ENCODE results near the gene LGR5. TPM values are rescaled to one million over a fixed set of nuclear protein-coding genes. Genes with fewer than 3 reads are reported as not detected.

Gene LGR5
- total and polyA plus RNA-seq, 2 of the 4 experiments (the other 2 are of a cell fraction) = not detected

DNA sequence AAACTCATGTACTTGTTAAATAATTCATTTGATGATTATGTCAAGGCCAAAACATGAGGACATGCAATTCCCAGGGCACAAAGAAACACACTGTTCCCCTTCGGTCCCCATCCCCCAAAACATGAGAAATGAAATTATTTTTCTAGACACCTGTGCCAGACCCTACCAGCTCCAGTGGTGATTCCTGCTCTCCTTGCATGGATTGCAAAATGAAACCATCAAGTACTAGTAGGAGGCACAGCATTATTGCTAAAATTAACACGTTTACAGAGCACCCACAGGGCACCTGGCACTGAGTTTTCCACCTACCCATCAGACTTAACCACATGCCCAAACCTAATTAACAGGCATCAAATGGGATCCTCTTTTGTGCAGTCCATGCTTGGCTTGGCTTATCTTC is 147.4 kb downstream of the LGR5 start:
- Histone ChIP-seq H3K9me3 (ENCODE audit: control insufficient read depth, insufficient read depth, low read length) (no peaks in the 10 kb centered on the region), H2BK120ac (ENCODE audit: low read depth, low read length) (no peak overlapping the region), H3K4ac (ENCODE audit: low read depth, low read length) (no peak overlapping the region), H3K9ac (ENCODE audit: low read depth, low read length) (no peak overlapping the region), H2AK5ac (ENCODE audit: low read depth, low read length) (no peak overlapping the region), H4K91ac (ENCODE audit: insufficient read depth, low read depth, low read length) (no peak overlapping the region), H3K9me1 (ENCODE audit: insufficient read depth, low read length) (no peaks in the 10 kb centered on the region), H3K18ac (ENCODE audit: low read depth, low read length) (no peak overlapping the region), H3K27ac (ENCODE audit: insufficient read depth, low read length) (no peak overlapping the region), H3K56ac (ENCODE audit: extremely low read depth, insufficient read depth, low read length) (no peak overlapping the region), H3K79me1 (ENCODE audit: low read depth in 1 of 2, low read length in 2 of 2) (no peaks in the 10 kb centered on the region), H3K4me1 (ENCODE audit: control insufficient read depth, insufficient read depth, low read length) (no peaks in the 10 kb centered on the region), H4K5ac (ENCODE audit: low read depth, low read length) (no peak overlapping the region), H2BK20ac (ENCODE audit: low read depth, low read length) (no peak overlapping the region), H3K14ac (replicated peaks; ENCODE audit: low read depth, low read length) (no peak overlapping the region), H3K36me3 (ENCODE audit: control insufficient read depth, insufficient read depth, low read length) (no peaks in the 10 kb centered on the region), H3K23ac (ENCODE audit: low read depth, low read length) (no peak overlapping the region), H2AK9ac (replicated peaks; ENCODE audit: low read depth, low read length, poor library complexity) (no peak overlapping the region), H3K4me3 (ENCODE audit: insufficient read depth, low read depth, low read length) (no peak overlapping the region), H3K27me3 (ENCODE audit: control insufficient read depth, insufficient read depth, low read length) (peaks cover 12% of the 10 kb centered on the region), H4K8ac (ENCODE audit: low read depth in 2 of 2, low read length in 2 of 2) (no peak overlapping the region), H4K20me1 (ENCODE audit: insufficient read depth, low read length) (no peaks in the 10 kb centered on the region), H3K4me2 (ENCODE audit: low read depth, low read length) (no peak overlapping the region), H2BK5ac (ENCODE audit: low read depth, low read length, poor library complexity, severe bottlenecking) (no peak overlapping the region), H2BK15ac (ENCODE audit: low read depth, low read length) (no peak overlapping the region), H2AFZ (replicated peaks; ENCODE audit: low read length, poor library complexity) (no peak overlapping the region)
- CTCF ChIA-PET = interaction anchor here (1.0 kb wide), 1 partner anchor 11 kb away, joined by 3 read pairs; no protein-coding TSS in a partner anchor
- TF ChIP-seq FOS (IDR thresholded peaks at IDR 0.05; ENCODE audit: low read depth, low read length) (no peak), POLR2A (IDR thresholded peaks at IDR 0.05; ENCODE audit: low read depth, low read length) (no peak)
- TF ChIP-seq, protein P1, sequence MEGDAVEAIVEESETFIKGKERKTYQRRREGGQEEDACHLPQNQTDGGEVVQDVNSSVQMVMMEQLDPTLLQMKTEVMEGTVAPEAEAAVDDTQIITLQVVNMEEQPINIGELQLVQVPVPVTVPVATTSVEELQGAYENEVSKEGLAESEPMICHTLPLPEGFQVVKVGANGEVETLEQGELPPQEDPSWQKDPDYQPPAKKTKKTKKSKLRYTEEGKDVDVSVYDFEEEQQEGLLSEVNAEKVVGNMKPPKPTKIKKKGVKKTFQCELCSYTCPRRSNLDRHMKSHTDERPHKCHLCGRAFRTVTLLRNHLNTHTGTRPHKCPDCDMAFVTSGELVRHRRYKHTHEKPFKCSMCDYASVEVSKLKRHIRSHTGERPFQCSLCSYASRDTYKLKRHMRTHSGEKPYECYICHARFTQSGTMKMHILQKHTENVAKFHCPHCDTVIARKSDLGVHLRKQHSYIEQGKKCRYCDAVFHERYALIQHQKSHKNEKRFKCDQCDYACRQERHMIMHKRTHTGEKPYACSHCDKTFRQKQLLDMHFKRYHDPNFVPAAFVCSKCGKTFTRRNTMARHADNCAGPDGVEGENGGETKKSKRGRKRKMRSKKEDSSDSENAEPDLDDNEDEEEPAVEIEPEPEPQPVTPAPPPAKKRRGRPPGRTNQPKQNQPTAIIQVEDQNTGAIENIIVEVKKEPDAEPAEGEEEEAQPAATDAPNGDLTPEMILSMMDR (conservative IDR thresholded peaks at IDR 0.05; ENCODE audit: low read depth, low read length) = no peak
- TF ChIP-seq, protein P2, sequence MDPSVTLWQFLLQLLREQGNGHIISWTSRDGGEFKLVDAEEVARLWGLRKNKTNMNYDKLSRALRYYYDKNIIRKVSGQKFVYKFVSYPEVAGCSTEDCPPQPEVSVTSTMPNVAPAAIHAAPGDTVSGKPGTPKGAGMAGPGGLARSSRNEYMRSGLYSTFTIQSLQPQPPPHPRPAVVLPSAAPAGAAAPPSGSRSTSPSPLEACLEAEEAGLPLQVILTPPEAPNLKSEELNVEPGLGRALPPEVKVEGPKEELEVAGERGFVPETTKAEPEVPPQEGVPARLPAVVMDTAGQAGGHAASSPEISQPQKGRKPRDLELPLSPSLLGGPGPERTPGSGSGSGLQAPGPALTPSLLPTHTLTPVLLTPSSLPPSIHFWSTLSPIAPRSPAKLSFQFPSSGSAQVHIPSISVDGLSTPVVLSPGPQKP (IDR thresholded peaks at IDR 0.05; ENCODE audit: borderline replicate concordance, low read depth, low read length) = no peak
- intact Hi-C loops (cut with micrococcal nuclease) = no loop called here
- ATAC-seq (ENCODE audit: low read depth) (no peak), DNase-seq (no peak)
- in situ Hi-C loops (cut with MboI; ENCODE audit: low sequenced_read_pairs) = no loop called here
- dilution Hi-C loops (cut with HindIII; ENCODE audit: low sequenced_read_pairs, unreplicated experiment) = no loop called here
- POLR2A ChIA-PET (ENCODE audit: unreplicated experiment) = no interaction called here
- 56% methylated on average over 1 of the region's 2 CpGs; no CpG with 5 or more reads in 1 of the 2 experiments for WGBS, 2 experiments (ENCODE audit: extremely low coverage in 2 of 2, insufficient read length in 1 of 2)
- BruUV-seq (replicated peaks) = no TSS peak

All from IMR-90 (cell line).